Effector memory CD4-positive, alpha-beta T cell (primary cell): ENCODE results near the gene RHOU.

ENCODE experiments used
- DNase-seq, 3 donors: peaks; one replicate each; pipeline ENCODE4 v3.0.0-alpha.2; 2020
- H3K27ac ChIP-seq: 2 replicates; pipeline ENCODE4 v1.7.0; 2013; ENCODE audit warnings: mild to moderate bottlenecking, low read length, moderate library complexity; ENCODE audit not compliant: insufficient read depth, poor library complexity, severe bottlenecking
- H3K27me3 ChIP-seq: replicated peaks from 2 replicates; pipeline ENCODE4 v1.7.0; 2013; ENCODE audit warnings: mild to moderate bottlenecking, low read length; ENCODE audit not compliant: insufficient read depth, control insufficient read depth, poor library complexity, severe bottlenecking
- H3K36me3 ChIP-seq: 2 replicates; pipeline ENCODE4 v1.7.0; 2013; ENCODE audit warnings: mild to moderate bottlenecking, low read length, moderate library complexity; ENCODE audit not compliant: control insufficient read depth, insufficient read depth
- H3K4me1 ChIP-seq: 2 replicates; pipeline ENCODE4 v1.7.0; 2013; ENCODE audit warnings: low read length, mild to moderate bottlenecking; ENCODE audit not compliant: control insufficient read depth, insufficient read depth, poor library complexity, severe bottlenecking
- H3K4me3 ChIP-seq: 2 replicates; pipeline ENCODE4 v1.7.0; 2013; ENCODE audit warnings: low read length, low read depth, mild to moderate bottlenecking; ENCODE audit not compliant: insufficient read depth, poor library complexity, severe bottlenecking
- H3K9me3 ChIP-seq: 2 replicates; pipeline ENCODE4 v1.7.0; 2013; ENCODE audit warnings: mild to moderate bottlenecking, low read length, moderate library complexity; ENCODE audit not compliant: control insufficient read depth

RHOU gene

GRCh38 chr1:228735871-228736586 lies 750 bp downstream of the RHOU start:
- DNase-seq, result peak in 2 of 3 donors; percentile 5 to 20
- Histone ChIP-seq H3K27me3 (no peaks in the 10 kb centered on the region), H3K36me3 (no peaks in the 10 kb centered on the region), H3K4me1 (peaks cover 4% of the 10 kb centered on the region), H3K9me3 (no peaks in the 10 kb centered on the region), H3K4me3 (peak overlapping the region; percentile 75), H3K27ac (no peak overlapping the region)

GRCh38 chr1:228736844-228737445 lies 1.7 kb downstream of the RHOU start:
- DNase-seq, result no peak
- Histone ChIP-seq H3K9me3 (no peaks in the 10 kb centered on the region), H3K4me3 (peak overlapping the region; percentile 75), H3K27ac (no peak overlapping the region), H3K4me1 (peaks cover 4% of the 10 kb centered on the region), H3K27me3 (no peaks in the 10 kb centered on the region), H3K36me3 (no peaks in the 10 kb centered on the region)

GRCh38 chr1:228737601-228738041 lies 2.3 kb downstream of the RHOU start:
- Histone ChIP-seq H3K4me3 (peak overlapping the region; percentile 75), H3K27me3 (no peaks in the 10 kb centered on the region), H3K9me3 (no peaks in the 10 kb centered on the region), H3K4me1 (peaks cover 4% of the 10 kb centered on the region), H3K27ac (no peak overlapping the region), H3K36me3 (no peaks in the 10 kb centered on the region)
- no peak for DNase-seq

- peaks cover 10% of the 10 kb centered on the region for H3K36me3 ChIP-seq
- H3K27me3 ChIP-seq, result no peaks in the 10 kb centered on the region
- peaks cover 4% of the 10 kb centered on the region for H3K4me1 ChIP-seq
- no peak overlapping the region for H3K27ac ChIP-seq
- no peaks in the 10 kb centered on the region for H3K9me3 ChIP-seq
- H3K4me3 ChIP-seq, result no peak overlapping the region
- no peak for DNase-seq
Observed at GRCh38 chr1:228739826-228740225, 4.5 kb downstream of the RHOU start.

GRCh38 chr1:228740543-228741317 lies 5.5 kb downstream of the RHOU start:
- Histone ChIP-seq H3K27ac (no peak overlapping the region), H3K9me3 (no peaks in the 10 kb centered on the region), H3K27me3 (no peaks in the 10 kb centered on the region), H3K4me1 (peaks cover 4% of the 10 kb centered on the region), H3K36me3 (peaks cover 10% of the 10 kb centered on the region), H3K4me3 (no peak overlapping the region)
- DNase-seq, result no peak

- no peaks in the 10 kb centered on the region for H3K27me3 ChIP-seq
- peaks cover 10% of the 10 kb centered on the region for H3K36me3 ChIP-seq
- H3K9me3 ChIP-seq, result no peaks in the 10 kb centered on the region
- no peak overlapping the region for H3K27ac ChIP-seq
- H3K4me1 ChIP-seq, result no peaks in the 10 kb centered on the region
- H3K4me3 ChIP-seq, result no peak overlapping the region
- DNase-seq, result no peak
Observed at GRCh38 chr1:228742281-228742860, 7.1 kb downstream of the RHOU start.

GRCh38 chr1:228743405-228743804 lies 8.1 kb downstream of the RHOU start:
- Histone ChIP-seq H3K4me1 (no peaks in the 10 kb centered on the region), H3K27me3 (no peaks in the 10 kb centered on the region), H3K9me3 (no peaks in the 10 kb centered on the region), H3K36me3 (peaks cover 10% of the 10 kb centered on the region), H3K27ac (no peak overlapping the region), H3K4me3 (no peak overlapping the region)
- DNase-seq, result no peak

- H3K27ac ChIP-seq, result no peak overlapping the region
- H3K27me3 ChIP-seq, result no peaks in the 10 kb centered on the region
- DNase-seq, result no peak
- no peaks in the 10 kb centered on the region for H3K4me1 ChIP-seq
- H3K9me3 ChIP-seq, result no peaks in the 10 kb centered on the region
- peaks cover 10% of the 10 kb centered on the region for H3K36me3 ChIP-seq
- no peak overlapping the region for H3K4me3 ChIP-seq
Observed at GRCh38 chr1:228744356-228744755, 9.1 kb downstream of the RHOU start.

GRCh38 chr1:228744918-228745317 lies 9.6 kb downstream of the RHOU start:
- no peak overlapping the region for H3K27ac ChIP-seq
- H3K9me3 ChIP-seq, result no peaks in the 10 kb centered on the region
- H3K4me1 ChIP-seq, result no peaks in the 10 kb centered on the region
- peaks cover 10% of the 10 kb centered on the region for H3K36me3 ChIP-seq
- H3K4me3 ChIP-seq, result no peak overlapping the region
- no peaks in the 10 kb centered on the region for H3K27me3 ChIP-seq
- DNase-seq, result no peak
